Forelimb muscle (tissue), 1 donor: ENCODE measurements around the gene TIA1. TPM values are rescaled to one million over a fixed set of nuclear protein-coding genes. Genes with fewer than 3 reads are reported as not detected.
"Not testable (repeated sequence)": the region's sequence is repeated elsewhere in the genome, so short reads cannot be mapped to it uniquely, and the experiment has no call there.

Experiments used
- DNase-seq: peaks from one replicate; pipeline ENCODE4 v3.0.0-alpha.2; 2013; ENCODE audit warnings: low read depth
- polyA plus RNA-seq: library from polyadenylated mRNA; unstranded; fragments of 120-200 nt; gene quantifications from one replicate; pipeline ENCODE4 v1.2.1, GENCODE V29; 2013; ENCODE audit not compliant: insufficient read length

TIA1 gene
- polyA plus RNA-seq, 1 donor, result 176 TPM

DNA sequence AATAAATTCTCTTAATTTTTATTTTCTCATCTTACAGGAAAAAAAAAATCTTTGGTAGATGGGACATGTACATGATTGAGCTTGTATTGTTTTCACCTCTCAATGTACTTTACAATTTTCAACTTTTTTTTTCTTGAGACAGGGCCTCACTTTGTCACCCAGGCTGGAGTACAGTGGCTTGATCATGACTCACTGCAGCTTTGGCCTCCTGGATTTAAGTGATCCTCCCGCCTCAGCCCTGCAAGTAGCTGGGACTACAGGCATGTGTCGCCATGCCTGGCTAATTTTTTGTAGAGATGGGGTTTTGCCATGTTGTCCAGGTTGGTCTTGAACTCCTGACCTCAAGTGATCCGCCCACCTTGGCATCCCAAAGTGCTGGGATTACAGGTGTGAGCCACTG is 25.1 kb downstream of the TIA1 start:
- not testable (repeated sequence) for DNase-seq

DNA sequence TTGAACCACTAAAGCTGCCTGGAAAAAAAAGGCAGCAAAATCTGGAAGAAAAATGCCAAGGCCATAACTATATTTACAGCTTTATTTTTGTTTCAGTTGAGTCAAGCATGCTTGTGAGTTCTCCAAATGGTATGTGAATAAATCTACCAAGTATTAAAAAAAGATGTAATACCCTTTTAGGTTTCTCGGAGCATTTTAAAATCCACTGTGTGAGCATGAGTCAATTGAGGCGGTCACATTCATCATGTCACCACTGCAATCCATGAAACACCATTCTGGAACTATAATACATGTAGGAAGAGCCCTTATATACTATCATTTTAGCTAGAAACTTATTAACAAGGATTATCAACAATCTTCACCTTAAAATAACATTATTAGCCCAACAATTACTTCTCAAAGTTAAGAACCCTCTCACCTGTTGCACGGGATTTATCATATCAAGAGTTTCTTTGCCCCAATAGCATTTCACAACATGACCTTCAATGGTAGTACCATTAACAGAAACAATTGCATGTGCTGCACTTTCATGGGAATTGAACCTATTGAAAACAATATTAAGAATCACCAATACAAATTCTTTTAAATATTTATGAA is 33.4 kb downstream of the TIA1 start:
- DNase-seq, result no peak

DNA sequence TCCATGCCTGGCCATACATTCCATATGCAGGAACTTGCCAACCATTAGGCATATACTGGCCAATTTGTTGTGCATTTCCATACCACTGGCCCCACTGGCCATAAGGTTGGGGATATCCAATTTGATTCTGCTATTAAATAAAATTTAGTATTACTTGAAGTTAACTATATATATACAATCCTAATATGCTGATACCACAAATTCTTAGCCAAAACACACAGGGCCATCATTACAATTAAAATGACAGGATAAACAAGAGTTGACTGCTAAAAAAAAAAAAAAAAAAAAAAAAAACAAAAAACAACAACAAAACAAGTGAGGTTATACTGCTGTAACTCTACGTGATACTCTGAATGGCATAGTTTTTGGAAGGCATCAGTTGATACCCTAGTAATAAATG is 34.1 kb downstream of the TIA1 start:
- DNase-seq, result no peak

DNA sequence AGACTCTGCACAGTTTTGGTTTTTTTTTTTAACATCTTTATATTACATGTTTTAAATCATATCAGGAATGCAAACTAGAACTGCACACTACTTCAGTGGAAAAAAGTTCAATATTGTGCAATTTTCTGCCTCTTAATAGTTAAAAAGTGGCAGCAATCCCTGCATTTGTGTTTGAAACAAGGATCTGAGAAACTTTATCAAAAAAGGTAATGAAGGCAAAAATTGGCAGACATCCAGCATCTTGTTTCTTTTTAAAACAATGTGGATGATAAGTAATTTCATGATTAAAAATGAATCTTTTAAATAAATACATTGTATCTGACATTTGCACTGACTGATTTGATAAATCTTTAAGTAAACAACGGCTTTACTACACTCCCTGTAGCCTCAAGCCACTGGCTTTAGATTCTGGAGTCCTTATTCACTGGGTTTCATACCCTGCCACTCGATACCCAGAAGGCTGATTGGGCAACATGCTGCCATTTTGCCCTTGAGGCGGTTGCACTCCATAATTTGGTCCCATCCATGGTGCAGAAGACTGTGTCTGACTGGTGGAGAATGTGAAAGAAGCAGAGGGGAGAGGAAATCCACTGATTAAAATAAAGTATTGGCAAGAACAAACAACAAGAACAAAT is 36.0 kb downstream of the TIA1 start:
- no peak for DNase-seq

DNA sequence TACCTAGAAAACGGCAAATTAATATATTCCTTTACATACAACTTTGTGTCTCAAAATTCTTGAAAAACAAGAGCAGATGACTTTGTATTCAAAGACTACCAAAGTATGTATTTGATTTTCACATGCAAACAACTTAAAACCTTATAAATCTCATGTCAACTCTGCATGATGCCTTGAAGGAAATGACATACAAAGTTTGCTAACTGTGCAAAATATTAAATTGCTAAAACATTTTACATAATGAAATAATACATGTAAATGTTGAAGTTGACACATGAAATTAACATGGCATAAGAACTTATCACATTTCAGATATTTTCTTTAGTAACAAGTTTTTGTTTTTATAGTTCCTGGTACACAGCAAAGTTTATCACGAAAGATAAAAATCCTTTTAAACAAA is 36.8 kb downstream of the TIA1 start:
- no peak for DNase-seq

DNA sequence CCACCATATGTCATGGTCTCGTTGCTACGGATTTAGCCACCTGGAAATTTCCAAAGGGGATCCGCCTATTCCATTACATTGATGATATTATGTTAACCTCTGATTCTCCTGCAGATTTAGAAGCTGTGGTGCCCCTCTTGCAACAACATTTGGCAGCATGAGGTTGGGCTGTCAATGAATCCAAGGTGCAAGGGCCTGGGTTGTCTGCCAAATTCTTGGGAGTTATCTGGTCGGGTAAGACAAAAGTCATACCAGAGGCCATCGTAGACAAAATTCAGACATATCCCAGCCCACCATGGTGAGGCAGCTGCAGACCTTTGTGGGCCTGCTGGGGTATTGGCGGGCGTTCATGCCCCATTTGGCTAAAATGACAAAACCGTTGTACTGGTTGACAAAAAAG is 44.0 kb downstream of the TIA1 start:
- DNase-seq, result no peak

DNA sequence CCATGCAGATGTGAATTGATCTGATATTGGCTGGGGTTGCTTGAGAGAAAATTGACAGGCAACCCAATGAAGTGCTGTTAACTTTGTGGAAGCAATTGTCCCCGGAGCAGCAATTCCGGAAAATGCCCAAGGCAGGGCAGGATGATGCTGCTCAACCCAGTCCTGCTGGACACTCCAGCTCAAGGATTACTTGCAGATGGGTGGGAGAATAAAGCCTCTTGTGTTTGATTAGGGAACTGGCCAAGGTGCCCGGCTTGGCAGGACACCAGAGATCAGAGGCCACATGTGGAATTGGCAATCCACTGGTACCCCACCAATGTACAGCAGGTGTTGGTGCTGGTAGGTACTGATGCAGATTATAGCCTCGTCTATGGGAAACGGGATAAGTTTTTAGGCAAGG is 45.3 kb downstream of the TIA1 start:
- DNase-seq, result no peak

DNA sequence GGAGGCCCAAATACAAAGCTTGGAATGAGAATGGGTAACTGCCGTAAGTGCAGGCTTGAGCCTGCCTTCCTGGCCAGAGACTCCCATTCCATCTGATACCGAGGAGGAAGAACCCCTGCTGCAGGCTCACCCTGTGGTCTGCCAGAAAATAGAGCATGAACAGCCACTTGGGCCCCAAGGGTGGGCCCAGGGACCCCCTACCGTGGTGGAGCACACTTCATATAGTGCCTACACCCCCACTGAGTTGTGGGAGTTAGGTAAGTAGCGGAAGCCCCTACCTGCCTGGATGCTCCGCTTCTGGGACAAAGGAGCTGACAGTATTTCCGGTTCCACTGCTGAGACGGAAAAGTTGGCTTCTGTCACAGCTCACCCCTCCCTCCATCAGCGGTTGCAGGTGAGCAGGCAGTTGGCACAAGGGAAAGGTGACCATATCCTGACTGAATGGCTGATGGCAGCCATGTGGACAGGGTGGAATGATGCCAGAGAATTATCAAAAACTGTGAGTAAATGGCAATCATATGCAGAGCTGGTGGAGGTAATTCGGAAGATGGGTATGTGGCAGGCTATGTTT is 46.1 kb downstream of the TIA1 start:
- no peak for DNase-seq

DNA sequence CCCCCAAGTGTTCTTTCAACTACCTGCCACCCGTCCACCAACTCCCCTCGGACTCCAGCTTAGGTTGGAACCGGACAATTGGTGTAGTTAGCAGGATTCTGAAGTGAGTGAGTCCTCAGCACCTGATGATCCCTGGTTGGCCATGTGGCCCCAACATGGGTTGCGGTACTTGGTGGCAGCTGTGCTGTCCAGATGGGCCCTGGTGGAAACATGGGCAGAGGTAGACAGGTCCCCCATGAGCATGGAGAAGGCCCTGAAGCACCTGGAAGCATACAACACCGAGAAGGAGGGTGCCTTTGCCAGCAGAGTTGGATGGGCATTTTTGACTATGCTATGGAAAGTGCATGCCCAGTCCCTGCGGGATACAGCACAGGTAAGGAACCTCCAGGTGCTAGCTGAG is 46.6 kb downstream of the TIA1 start:
- no peak for DNase-seq

DNA sequence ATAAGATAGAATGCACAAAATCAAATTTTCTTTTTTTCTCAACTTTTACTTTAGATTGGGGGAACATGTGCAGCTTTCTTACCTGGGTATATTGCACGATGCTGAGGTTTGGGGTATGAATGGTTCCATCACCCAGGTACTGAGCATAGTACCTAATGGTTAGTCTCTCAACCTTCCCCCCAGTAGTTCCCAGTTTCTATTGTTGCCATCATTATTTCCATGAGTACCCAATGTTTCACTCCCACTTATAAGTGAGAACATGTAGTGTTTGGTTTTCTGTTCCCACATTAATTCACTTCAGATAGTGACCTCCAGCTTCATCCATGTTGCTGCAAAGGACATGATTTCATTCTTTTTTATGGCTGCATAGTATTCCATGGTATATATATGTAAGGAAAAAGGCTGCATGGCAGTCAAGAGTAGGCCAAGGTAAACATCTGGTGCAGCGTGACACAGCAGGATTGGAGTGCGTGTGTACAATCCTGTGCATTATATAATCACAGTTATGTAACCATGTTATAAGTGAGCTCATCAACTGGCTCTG is 47.1 kb downstream of the TIA1 start:
- no peak for DNase-seq

DNA sequence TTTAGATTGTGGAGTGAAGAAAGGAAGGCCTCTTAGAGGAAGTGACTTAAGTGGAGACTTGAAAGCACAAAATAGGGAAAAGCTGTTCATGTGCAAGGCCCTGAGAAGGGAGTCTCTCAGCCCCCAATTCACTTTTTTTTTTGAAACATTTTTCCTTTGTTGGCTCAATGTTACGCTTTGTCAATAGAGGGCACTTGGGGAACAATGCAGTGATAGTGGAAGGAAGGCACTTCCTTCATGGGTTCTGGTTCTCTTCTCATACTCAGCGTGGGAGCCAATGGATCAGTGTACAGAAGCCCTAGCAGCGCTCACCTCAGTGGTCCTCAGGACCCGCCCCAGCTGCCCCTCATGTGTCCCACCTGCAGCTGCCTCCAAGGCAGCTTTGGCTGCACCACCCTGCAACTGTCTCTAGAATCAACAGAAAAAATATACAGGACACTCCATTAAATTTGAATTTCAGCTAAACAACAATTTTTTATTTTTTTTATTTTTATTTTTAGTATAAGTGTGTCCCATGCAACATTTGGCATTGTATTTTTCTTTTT is 49.0 kb downstream of the TIA1 start:
- no peak for DNase-seq

DNA sequence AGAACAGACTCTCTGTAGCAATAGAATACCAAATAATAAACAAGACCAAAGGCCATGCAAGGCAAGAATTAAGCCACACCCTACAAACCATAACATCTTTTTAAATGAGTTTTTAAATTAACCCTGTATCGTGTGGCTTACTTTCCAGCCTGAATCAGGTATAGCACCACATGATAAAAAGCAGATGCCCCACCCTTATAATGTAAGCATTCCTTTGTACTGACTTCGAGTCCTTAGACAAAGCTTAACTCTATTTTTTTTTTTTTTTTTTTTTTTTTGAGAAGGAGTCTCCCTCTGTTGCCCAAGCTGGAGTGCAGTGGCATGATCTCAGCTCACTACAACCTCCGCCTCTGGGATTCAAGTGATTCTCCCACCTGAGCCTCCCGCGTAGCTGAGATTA is 55.9 kb downstream of the TIA1 start:
- DNase-seq, result no peak

DNA sequence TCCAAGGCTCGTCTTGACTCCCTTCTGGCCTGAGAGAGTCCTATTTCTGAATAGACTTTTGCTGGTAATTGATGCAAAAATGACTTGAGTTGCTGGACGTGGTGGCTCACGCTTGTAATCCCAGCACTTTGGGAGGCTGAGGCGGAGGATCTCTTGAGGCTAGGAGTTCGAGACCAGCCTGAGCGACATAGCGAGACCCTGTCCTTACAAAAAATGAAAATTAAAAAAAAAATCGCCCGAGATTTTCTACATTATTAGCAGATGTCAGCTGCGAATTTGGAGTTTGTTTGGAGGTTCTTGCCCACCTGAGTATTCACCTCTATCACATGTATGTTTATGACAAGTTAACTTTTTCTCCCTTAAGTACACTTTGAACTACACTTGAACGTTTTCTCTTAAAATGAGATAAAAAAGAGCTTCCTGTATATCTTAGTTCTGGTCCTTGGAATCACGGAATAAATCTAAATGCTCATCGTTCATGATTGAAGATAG is 57.1 kb downstream of the TIA1 start:
- no peak for DNase-seq

DNA sequence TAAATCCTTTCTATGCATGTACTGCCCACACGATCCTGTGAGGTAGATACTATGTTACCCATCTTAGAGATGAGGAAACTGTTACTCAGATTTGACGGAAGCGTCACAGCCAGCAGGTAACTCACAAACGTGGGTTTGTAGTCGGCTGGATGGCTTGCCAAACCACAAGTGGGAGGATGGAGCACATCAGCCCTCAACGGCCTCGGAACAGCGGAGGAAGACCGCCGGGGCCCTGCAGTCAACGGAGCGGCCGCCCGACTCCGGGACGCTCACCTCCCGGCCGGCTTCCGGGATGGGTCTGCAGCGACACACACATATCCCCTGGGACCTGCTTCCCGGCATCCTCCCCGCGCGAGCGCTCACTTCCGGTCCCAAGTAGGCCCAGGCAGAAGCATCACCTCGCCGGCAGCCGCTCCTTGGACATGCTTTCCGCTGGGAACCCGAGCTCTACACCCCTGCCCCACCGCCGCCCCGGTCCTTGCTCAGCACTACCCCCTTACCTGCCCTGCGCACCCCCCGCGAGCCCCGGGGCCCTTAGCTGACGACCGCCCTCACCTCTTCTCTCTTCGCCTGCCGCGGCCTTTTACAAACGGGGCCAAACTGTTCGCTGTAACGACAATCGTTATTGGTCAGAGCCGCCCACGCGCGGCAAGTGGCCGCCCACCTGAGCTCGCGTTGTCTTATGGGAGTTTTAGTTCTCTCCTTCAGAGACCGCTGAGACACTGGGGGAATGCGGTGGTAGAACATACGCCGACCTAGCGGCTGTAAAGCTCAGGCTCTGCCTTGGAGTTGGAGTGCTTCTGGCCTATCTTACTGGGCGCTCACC is 57.8 kb downstream of the TIA1 start, which contains the start of gene C2orf42:
C2orf42 (minus strand) TSS at position 602 of the 826 bp plus-strand sequence. CDS start 9,034 bp downstream, outside the sequence.
- peak; percentile 96 for DNase-seq

DNA sequence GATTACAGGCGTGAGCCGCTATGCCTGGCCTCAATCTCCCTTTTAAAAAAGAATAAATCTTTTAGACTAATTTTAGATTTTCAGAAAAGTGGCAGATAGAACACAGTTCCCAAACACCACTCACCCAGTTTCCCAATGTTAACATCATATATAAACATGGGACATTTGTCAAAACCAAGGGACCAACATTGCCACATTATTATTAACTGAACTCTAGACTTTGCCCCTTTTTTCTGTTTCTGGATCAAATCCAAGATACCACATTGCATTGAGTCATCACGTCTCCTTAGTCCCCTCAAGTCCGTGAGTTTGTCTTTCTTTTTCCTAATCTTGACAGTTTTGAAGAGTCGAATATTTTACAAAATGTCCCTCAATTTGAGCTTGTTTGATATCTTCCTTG is 60.0 kb downstream of the TIA1 start:
- DNase-seq, result no peak

DNA sequence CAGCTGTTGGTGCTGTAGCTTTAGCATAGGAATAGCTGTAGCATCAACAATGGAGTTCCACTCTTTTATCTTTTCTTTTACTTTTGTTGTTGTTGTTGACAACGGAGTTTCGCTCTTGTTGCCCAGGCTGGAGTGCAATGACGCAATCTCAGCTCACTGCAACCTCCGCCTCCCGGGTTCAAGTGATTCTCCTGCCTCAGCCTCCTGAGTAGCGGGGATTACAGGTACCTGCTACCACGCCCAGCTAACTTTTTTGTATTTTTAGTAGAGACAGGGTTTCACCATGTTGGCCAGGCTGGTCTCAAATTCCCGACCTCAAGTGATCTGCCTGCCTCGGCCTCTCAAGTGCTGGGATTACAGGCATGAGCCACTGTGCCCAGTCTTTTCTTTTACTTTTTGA is 61.3 kb downstream of the TIA1 start:
- DNase-seq, result not testable (repeated sequence)

DNA sequence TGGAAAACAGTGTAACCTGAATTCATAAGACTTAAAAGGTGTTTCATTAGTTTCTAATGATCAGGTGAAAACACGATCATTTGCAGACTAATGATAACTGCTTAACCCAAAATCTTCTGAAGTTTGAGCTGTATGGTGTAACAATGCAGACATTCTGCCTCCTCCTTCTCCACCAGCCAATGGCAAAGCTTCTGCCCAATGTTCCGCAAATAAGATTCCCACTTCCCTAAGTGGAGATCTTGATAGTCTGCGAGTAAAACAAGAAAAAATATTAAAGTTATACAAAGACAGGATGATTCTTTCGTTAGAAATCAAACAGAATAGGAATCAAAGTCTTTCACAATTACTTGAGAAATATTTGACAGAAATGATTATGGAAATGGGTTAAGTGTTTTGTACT is 65.7 kb downstream of the TIA1 start:
- no peak for DNase-seq

DNA sequence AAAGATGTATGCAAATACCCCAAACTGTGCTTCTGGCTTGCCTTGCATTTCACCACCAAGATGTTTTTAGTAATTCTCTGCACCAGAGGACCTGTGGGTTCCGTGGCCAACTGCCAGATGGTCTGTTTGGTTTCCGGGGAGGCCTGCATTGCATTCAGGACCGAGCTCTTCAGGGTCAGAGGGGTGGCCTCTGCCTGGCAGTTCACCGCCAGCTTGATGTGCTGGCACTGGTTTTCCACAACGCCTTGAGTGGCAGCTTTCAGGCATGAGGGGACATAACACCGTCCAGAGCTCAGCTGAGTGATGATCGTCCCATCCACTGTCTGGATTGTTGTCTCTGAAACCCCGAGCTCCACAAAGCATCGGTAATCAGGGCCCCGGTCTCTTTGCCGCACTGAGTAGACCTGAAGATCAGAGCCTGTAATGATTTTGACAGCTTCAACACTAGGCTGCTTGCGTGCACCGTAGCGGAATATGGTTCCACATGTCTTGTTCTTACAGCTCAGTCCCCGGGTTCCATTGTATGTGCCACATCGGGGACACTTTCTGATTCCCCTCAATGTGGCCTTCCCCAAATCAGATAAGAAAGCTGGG is 67.0 kb downstream of the TIA1 start:
- DNase-seq, result no peak

DNA sequence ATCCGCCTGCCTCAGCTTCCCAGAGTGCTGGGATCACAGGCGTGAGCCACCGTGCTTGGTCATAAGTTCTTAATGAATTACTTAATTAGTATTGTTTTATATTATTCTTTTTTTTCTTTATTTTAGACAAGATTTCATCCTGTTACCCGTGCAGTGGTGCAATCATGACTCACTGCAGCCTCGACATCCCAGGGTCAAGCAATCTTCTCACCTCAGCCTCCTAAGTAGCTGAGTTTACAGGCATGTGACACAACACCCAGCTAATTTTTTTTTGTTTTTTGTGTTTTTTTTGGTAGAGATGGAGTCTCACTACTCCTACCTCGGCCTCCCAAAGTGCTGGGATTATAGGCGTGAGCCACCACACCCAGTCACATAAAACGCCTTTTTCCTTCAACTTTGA is 74.9 kb downstream of the TIA1 start:
- no peak for DNase-seq

DNA sequence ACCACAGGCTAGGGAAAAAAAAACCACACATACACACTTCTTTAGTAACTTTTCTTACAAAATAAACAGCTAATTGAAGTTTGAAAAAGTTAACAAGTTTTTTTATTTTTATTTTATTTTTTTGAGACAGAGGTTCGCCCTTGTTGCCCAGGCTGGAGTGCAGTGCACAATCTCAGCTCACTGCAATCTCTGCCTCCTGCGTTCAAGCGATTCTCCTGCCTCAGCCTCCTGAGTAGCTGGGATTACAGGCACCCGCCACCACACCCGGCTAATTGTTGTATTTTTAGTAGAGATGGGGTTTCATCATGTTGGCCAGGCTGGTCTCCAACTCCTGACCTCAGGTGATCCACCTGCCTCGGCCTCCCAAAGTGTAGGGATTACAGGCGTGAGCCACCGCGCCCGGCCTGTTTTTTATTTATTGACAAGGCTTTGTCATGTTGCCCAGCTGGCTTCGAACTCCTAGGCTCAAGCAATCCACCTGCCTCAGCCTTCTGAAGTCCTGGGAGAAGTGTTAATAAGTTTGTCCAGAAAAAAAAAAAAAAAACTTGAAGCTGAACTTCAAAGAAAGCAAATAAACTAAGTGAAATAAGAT is 78.7 kb downstream of the TIA1 start:
- DNase-seq, result not testable (repeated sequence)

DNA sequence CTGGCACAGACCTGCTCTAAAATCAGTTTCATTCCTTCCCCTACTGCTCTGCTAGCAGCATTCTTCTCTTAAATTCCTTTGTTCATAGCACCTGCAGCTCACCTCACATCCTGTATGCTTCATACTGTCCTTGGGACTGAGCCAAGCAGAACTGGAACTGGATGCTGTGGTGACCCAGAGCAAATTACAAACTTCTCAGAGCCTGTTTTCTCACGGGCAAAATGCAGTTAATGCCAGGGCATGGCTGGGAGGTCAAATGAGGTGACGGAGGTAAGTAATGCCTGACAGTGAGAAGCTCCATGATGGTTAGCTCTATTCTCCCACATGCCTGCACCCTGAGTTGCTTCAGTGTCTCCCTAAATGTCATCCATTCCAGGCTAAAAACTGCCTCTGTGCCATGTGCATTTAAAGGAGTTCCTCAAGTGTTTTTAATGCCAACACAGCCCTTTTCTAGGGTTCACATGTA is 87.3 kb downstream of the TIA1 start:
- no peak for DNase-seq
